OCI-LY7 (cell line): ENCODE measurements around the gene TMEM200B.

Experiments
- CTCF ChIP-seq: fragments of 200-600 bp; sonication (generic); conservative IDR thresholded peaks from 2 replicates; pipeline ENCODE4 v1.5.1; 2014; ENCODE audit warnings: mild to moderate bottlenecking, antibody characterized with exemption, low read length, moderate library complexity, mixed read lengths
- EZH2phosphoT487 ChIP-seq: fragments of 200-600 bp; sonication (generic); IDR thresholded peaks from 2 replicates; pipeline ENCODE4 v1.6.1; 2018; ENCODE audit warnings: low read depth, borderline replicate concordance, mild to moderate bottlenecking, mixed run types, antibody characterized with exemption, low read length, moderate library complexity, mixed read lengths

GRCh38 chr1:29145739-29146437 is 22.2 kb upstream of the TMEM200B start:
- TF ChIP-seq CTCF (no peak), EZH2phosphoT487 (no peak)
